IPS-NIHi7 (cell line): ENCODE results near the gene ARL13B.
"Not testable (repeated sequence)": the region's sequence is repeated elsewhere in the genome, so short reads cannot be mapped to it uniquely, and the experiment has no call there.

Experiments
- DNase-seq: peaks from one replicate; pipeline ENCODE4 v3.0.0; 2012; ENCODE audit warnings: mixed read lengths; ENCODE audit errors: extremely low spot score

ARL13B gene

DNA sequence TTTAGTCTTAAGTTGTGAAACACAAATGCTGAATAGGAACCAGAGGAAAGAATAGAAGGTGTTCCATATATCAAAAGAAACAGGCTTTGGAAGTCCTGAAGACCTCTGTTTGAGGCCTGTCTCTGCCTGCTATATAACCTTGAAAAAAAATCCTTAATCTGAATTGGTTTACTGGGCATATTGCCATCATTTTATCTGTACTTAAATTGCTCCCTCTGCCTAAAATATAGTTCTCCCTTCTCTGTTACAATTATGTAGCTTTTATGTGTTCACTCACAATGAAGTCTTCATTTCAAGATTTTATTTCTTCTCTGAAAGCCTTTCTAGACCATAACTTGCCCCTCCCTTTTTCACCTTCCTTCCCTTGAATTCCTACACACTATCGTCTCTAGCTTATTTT is 21.2 kb downstream of the ARL13B start:
- DNase-seq: no peak

DNA sequence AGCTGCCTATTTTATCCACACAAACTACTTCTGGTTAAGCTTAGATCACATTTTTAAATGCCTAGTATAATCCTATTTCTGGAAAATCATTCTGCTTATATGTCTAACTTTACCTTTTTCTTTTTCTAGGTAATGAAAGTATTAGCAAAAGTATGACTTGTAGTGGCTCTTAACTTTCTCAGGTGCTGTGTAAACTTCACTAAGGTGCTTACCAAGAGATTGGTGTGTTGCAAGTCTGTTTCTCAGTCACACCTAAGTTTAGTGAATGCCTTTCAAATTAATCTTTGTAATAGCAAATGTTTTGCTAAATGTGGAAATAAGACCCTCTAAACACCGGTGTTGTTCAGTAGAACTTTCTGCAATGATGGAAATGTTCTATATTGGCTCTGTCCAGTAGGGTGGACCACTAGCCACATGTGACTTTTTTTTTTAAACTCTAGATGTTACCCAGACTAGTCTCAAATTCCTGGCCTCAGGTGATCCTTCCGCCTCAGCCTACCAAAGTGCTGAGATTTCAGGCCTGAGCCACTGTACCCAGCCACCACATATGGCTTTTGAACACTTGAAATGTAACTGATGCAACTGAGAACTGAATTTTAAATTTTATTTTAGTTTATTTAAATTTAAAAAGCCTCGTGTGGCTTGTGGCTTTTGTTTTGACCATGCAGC is 22.0 kb downstream of the ARL13B start:
- DNase-seq: no peak

DNA sequence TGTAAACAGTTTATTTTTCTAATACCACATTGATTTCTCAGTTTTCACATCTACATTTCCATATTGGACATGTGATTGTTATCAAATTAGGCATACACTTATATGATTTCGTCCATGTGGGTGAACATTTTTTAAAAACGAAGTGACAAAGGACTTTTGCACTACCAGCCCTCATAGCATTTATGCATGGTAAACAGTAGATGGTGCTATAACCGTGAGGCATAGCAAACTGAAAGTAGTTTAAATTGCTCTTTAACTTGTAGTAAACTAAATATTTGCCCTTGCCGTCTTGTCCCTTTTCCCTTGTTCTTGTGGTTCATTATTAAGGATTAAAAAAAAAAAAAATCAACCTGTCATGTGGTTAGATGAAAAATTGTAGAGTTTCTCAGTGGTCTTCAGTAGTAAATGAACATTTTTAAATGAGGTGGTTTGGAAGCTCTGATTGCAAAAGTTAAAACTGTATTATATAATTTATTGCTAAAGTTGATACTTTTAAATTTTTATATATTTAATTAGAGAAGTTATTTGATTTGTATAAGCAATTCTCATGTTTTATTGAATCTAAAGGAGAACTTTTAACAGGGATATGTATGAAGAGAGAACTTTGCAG is 24.5 kb downstream of the ARL13B start:
- DNase-seq: peak; percentile 26

DNA sequence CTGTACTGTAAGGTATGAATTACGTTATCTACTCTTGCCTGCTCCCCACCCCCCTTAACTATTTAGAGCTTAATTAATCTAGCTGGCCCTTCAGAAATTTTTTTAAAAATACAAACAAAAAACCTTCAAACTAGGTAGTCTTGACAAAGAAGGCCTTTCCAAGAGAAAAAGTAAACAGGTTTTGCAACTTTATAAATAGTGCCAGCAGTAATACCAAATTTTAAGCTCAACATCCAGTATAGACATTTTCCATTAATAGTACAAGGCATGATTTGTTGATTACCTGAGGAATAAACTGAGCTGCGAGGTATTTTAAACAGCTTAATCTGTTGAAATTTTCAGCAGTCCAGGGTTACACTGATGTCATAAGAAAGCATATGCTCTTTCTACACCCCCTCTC is 28.3 kb downstream of the ARL13B start:
- no peak for DNase-seq

DNA sequence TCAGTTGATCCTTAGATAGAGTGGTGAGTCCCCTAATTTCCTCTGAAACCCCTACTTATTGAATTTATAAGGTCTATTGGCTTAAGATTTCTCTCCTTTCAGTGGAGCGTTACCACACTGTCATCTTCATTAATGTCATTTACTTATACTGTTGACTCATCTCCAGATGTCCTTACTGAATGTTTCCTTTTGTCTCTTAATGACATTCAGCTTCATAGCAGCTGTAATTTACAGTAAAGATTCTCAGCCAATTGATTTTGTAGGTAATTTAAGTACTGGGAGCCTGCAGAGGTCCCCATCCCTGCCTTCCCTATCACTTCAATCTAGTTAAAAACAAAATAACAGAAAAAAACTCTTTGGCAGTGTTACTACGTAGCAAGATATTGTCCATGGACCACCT is 29.7 kb downstream of the ARL13B start:
- DNase-seq: no peak

DNA sequence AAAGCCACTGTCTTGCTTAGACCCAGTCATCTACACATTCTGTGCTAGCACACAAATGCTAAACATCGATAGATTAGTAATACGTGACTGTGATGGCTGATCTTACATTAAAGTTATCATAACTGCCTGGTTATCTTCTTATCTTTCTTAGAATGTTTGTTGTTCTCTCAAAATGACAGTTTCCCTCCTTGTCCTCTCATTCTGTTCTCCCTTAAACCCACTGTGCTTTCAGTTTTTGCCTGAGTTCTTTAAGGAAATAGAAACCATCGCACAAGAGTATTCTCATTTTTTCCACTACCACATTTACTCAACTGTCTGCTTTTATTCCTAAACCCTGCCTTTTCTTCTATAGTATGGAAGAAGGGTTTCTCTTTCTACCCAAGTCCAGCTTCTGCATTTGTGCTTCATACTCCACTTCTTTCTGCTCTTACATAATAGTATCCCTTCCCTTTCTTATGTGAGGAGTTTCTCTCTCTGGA is 31.3 kb downstream of the ARL13B start:
- DNase-seq: no peak

DNA sequence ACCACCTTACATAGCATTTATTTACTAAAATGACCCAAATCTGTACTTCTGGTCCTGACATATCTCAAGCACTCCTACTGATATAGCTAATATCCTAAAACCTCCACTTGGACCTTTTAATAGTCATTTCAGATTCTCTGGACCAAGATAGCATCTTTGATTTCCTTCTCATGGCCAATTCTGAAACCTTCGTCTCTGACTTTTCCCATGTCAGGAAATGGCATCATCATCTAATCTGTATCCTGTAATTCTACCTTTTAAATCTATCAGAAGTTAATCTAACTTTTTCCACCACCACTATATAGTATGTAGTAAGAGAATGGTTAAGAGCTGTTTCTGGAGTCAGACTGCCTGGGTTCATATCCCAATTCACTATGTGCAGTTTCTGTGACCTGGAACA is 32.2 kb downstream of the ARL13B start:
- no peak for DNase-seq

DNA sequence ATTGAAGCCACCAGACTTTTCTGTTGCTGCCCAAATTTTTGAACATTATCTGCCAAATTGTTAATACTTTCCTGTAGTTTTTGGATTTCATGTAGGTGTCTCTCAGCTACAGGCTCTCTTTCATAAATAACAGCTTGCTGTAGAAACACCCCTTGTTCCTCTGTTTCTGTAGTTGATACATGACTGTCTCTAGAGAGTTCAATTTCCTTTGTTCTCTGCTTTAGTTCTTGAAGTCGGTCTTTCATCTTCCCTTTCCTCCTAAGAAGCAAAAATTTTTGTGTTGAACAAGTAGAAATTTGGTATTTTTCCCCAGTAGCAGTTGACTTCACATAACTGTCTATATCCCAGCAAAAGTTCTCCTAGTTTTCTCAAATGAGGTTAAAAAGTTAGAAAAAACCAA is 35.1 kb downstream of the ARL13B start:
- no peak for DNase-seq

DNA sequence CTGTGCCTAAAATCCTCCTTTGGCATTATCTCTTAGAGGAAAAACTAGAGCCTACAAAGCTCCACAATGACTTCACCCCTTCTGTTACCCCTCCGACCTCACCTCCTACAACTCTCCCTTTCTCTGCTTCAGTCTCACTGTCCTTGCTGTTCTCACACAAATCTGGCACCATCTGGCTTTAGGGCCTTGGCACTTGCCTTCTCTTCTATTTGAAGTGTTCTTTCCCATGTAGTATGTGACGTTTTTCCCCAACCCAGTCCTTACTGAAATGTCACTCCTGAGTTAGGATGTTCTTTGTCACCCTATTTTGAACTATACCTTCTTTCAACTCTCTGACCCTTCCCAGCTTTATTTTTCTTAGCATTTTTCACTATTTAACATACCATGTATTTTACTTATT is 39.7 kb downstream of the ARL13B start:
- no peak for DNase-seq

DNA sequence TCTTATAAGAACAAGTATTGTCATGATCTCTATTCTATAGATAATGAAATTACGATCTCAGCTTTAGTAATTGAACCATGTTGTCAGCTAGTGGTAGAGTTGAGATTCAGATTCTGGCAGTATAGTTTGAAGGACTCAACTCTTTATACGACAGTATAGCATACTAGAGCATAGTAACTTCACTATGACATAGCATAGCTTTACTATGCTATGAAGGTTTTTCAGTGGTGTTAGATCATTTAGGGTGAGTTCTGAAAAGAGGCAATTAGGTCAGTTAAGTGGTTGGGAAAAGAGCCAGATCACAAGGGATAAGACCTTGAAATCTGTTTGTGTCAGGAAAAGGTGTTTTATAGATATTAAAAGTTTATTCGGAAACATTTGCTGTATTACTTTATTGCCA is 40.3 kb downstream of the ARL13B start:
- DNase-seq: no peak

DNA sequence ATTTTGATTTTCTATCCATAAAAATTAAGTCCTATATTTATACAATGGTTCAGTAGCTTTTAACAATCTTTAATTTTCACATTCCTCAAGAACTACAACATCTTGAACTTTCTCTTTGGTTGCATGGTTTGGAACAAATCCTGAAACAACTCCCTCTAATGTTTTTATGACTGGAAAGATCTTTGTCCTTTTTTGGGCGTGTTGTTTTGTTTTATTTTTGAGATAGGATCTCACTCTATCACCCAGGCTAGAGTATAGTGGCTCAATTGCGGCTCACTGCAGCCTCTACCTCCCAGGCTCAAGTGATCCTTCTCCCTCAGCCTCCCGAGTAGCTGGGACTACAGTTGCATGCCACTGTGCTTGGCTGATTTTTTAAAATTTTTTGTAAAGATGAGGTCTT is 44.4 kb downstream of the ARL13B start:
- DNase-seq: no peak

DNA sequence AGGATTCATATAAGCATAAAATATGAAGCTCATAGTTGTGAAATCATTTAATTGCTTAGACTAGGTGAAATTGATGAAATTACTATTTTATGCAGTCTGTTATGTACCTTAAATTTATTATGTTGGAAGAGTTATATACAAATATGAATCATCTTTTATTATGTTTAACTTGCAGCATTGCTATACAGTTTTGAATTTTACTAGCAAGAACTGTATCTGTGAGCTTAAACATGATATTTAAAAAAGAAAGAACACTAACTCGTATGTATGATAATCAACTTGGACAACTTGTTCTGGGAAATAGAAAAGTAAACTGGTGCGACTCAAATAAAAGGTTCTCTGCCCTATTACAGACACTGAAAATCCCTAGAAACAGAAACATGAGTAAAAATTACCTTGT is 46.7 kb downstream of the ARL13B start:
- no peak for DNase-seq

DNA sequence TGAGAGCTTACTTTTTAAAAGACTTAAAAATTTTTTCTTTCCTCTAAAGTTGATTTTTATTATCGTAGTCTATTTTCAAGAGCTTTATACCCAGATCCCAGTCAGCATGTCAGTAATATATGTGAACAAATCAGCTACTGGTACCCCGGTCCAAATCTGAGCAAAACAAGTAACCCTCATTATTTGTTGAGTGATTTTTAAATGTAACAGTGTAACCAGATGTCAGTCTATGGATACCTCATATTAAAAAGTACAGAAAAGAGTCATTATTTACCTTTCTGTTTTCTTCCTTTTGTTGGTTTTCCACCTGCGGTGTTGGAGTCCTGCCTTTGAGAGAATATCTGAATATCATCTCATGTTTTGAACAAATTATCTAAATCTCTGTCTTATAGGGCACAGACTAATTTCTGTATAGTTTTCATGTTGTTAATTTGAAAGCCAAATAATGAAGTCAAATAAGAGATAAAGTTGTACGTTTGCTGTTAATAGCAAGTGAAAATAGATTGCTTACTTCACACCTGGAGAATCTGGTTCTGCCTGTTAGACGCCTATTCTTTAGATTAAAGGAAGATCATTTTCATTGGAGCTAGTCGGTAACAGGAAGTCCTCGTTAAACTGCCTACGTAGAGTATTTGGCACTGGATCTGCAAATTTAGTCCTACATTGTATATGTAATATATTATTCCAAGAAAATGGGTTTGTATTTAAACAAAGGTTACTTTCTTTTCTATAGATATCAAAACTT is 48.3 kb downstream of the ARL13B start, which contains the start of gene STX19:
Gene STX19, minus strand, starts transcription at position 505 of the 745 bp plus-strand sequence. CDS start 13,328 bp downstream, outside the sequence.
- DNase-seq: no peak

DNA sequence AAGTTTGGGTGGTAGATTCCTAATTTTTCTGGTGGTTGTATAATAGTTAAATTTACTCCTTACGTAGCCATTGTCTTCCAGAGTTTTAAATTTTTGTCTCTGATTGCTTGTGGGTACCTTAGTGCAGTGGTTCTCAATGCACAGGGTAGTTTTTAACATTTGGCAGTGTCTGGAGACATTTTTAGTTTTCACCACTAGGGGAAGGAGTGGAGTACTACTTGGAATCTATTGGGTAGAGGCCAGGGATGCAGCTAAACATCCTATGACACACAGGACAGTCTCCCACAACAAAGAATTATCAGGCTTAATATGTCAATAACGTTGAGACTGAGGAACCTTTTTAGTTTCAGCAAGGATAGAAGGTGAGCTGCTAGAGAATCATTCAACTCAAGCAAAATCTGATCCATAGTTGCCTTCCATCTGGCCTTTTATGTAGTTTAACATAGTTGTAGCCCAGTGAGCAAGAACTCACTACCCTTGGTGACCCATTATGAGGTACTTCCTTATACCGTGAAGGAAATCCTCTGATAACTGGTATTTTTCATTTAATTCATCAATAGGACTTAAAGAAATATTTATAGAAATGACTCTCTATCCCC is 57.1 kb downstream of the ARL13B start:
- peak; percentile 39 for DNase-seq

DNA sequence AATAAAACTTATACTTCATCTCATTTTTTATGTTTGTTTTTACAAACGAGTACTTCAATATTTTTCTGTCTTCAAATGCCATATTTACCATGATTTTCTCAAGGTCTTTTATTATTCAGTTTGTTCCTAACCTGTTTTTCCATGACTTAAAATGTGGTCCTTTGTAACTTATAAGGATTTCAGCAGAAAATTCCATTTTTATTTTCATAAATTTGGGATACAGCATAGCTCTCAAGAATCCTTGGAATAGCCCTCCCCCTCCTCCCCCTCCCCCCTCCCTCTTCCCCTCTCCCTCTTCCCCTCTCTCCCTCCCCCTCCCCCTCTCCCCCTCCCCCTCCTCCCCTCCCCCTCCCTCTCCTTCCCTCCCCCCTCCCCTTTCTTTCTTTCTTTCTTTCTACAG is 63.3 kb downstream of the ARL13B start:
- no peak for DNase-seq

DNA sequence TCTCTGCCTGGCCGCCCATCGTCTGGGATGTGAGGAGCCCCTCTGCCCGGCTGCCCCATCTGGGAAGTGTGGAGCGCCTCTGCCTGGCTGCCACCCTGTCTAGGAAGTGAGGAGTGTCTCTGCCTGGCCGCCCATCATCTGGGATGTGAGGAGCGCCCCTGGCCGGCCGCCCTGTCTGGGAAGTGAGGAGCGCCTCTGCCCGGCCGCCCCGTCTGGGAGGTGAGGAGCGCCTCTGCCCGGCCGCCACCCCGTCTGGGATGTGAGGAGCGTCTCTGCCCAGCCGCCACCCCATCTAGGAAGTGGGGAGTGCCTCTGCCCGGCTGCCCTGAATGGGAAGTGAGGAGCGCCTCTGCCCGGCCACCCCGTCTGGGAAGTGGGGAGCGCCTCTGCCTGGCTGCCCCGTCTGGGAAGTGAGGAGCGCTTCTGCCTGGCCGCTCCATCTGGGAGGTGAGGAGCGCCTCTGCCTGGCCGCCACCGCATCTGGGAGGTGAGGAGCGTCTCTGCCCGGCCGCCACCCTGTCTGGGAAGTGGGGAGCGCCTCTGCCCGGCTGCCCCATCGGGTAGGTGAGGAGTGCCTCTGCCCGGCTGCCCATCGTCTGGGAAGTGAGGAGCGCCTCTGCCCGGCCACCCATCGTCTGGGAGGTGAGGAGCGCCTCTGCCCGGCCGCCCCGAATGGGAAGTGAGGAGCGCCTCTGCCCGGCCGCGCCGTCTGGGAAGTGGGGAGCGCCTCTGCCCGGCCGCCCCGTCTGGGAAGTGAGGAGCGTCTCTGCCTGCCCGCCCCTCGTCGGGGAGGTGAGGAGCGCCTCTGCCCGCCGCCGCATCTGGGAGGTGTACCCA is 64.4 kb downstream of the ARL13B start:
- not testable (repeated sequence) for DNase-seq

DNA sequence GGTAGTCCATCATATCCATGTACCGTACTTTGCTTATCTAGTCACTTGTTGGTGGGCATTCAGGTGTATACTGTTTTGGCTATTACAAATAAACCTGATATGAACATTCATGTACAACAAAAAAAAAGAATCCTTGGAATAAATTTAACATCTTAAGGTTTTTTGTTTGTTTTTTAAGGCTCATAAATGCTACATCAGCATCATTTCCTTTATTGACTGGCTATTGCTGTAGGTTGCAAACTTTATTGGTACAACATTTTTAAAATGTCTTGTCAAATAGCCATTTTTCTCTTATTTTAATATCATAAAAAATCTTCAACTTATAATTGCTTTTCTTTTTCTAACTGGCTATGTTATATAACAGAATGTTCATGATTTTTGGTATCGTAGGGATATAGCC is 66.6 kb downstream of the ARL13B start:
- DNase-seq: no peak

DNA sequence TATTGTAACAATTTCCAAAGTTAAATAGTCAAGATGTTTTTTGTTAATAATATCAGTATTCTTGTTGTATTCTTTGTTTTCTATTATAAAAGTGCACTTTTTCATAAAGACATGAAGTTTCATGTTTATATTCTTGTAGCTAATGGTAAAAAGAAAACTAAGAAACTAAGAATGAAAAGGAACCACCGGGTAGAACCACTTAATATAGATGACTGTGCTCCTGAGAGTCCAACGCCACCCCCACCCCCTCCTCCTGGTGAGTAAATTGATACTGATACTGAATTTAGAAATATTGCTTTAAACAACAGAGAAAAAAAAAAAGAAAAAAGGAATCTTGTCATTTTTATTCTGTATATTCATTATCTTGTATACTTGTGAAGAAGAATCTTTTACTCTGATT is 69.3 kb downstream of the ARL13B start:
- no peak for DNase-seq

DNA sequence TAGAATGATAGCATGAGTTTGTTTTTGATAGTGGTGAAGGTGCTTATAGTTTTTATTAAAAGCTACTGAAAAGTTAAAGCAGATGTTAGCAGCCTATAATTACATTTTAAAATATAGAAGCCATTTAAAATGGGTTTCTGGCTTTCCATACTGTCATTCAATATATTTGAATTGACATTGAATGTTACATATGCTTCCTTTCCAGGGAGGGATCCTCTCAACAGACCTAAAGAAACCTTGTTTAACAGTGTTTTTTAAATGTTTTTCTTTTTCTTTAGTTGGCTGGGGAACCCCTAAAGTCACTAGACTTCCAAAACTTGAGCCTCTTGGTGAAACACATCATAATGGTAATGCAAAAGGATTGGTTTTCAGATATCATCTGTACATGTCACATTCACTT is 70.6 kb downstream of the ARL13B start:
- DNase-seq: no peak

DNA sequence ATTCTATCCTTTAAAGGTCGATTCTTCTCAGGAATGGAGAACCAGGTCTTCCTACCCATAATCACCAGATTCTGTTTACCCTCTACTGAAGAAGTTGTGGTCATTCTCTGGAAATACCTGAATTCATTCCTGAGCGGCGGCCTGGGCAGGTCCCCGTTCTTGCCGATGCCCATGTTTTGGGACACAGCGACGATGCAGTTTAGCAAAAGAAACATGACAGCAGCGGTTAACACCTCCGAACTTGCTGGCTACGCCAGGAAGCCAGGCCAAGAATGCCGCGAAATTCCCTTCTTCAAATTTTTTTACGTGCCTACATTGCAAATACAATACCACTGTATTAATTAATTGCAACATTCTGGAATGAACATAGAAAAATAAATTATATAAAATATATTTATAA is 81.3 kb downstream of the ARL13B start:
- no peak for DNase-seq
